HL-60/S4 treated with phorbol 12-myristate 13-acetate at 8.2 ng/mL for 4 days and 3 days (cell line): Measurements from ENCODE around the gene TAOK3.

ENCODE experiments used
- in situ Hi-C: fragments of 300-500 bp; cut with MboI; formaldehyde crosslinking; loops from 2 replicates; pipeline ENCODE4 v1.15.0; 2022; ENCODE audit warnings: low sequenced_read_pairs

The TAOK3 gene

DNA sequence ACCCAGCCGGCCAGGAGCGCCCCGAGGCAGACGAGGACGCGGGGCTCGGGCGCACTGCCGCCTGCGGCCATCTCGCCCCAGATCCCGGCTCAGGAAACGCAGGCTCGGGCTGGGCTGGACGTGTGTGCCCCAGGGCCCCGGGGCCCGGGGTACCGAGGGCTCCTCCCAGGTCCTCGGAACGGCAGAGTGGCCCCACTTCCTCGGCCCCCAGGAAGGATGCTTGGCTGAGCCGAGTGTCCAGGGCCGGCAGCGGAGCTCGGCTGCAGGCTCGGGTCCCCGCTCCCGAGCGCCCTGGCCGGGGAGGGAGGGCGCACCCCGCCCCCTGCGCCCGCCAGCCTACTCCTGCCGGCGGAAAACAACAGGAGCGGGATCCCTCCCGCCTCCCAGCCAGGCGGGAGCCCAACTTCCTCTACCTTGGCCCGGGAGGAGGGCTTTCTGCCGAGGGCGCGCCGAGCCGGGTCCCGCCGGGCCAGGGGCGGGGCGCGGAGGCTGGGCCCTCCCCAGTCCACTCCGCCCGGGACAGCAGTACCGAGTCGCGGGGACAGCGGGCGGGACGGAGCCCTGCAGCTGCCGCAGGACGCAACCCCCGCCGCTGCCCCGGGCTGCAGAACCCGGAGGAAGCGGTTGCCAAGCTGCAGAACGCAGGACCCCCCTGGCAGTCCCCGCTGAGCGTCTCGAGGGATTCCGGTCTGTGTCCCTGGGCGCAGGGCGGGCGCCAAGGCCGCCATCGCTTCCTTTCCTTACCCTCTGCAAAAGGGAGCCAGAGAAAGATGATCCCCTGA, 268.9 kb downstream of the TAOK3 start, which contains the start of gene VSIG10:
Gene VSIG10, minus strand, starts transcription at position 411 of the 782 bp plus-strand sequence. Its CDS starts 340 bp downstream, at position 71.
- in situ Hi-C loops = no loop called here

DNA sequence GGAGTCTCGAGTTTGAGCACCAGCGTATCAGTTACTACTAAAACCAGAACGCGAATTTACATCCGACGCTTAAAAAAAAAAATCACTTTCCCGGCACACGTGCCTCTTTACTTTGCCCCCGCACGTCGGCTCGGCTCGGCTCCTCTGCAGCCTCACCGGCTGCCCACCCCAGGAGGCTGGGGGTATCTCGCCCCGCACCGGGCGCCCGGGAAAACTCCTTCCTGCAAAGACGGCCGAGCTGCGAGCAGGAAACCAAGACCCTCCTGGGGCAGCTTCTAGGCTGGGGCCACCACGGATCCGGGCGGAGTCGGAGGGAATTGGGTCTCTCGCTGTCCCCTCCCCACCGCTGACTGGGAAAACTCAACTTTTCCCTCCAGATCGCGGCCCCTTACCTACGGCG, 269.5 kb downstream of the TAOK3 start:
- in situ Hi-C loops = no loop called here

DNA sequence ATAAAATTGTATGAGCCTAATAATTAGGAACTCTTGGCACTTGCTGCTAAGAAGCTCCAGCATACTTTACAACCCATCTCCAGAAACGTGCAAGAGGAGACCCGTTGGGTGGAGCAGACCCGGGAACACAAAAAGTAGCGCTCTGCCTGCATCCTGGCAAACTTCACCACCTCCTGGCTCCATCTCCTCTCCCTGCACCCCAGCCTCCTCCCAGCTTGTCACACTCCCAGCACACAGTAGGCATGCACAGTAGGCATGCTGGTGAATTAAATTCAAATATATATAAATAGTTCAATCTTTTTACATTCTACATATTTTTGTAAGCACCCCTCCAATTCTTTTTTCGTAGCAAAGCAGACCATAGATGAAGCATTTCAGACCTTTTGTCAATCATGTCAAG, 270.1 kb downstream of the TAOK3 start:
- in situ Hi-C loops = no loop called here

DNA sequence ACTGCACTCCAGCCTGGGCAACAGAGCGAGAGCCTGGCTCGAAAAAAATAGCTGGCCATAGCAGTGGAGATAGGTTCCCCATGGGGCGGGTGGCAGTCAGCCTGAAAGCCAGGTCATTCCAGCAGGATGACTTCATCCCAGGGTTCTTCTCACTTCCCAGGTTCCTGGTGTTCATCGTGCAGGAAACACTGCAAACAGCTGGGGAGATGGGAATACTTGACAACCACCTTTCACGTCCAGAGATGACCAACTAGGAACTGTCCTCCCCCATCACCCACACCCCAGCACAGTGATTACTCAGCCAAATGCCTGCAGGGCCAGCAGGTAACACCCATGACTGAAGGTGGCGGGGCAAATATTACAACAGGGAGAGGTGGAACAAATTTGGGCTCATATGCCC, 270.6 kb downstream of the TAOK3 start:
- in situ Hi-C loops = no loop called here

DNA sequence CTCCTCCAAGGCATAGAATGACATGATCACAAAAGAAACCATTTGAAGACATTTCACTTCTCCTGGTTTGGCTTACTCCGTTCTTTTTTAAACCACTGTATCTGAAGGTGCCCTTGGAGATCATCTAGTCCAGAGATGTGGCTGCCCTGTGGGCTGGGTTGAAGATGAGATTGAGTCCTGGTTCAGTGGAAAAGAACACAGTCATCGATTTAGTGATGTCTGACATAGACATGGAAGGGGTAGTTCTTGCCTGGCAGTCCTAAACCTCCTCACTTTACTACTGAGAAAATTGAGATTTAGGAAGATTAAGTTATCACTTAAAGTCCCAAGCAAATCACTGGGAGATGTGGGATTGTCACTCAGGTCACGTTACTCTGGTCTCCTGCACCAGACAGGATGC, 271.7 kb downstream of the TAOK3 start:
- in situ Hi-C loops = no loop called here
